GM18951 (cell line): ENCODE measurements around the gene TWF2.

Experiments
- POLR2A ChIP-seq: IDR thresholded peaks from 4 replicates; pipeline ENCODE4 v1.6.1; 2011; ENCODE audit warnings: mild to moderate bottlenecking; ENCODE audit not compliant: insufficient read length, insufficient read depth; ENCODE audit errors: extremely low read depth
- in situ Hi-C: fragments of 300-500 bp; cut with MboI; formaldehyde crosslinking; loops from one replicate; pipeline ENCODE4 v1.12.0; 2022; ENCODE audit warnings: low sequenced_read_pairs, mixed read lengths, inconsistent platforms; ENCODE audit not compliant: unreplicated experiment

The TWF2 gene

GRCh38 chr3:52205727-52206372, 33.1 kb downstream of the TWF2 start:
- TF ChIP-seq POLR2A: no peak
- in situ Hi-C loops: no loop called here

GRCh38 chr3:52204337-52205073, 34.5 kb downstream of the TWF2 start:
- TF ChIP-seq POLR2A: no peak
- in situ Hi-C loops: no loop called here

- in situ Hi-C loops: no loop called here
- no peak for TF ChIP-seq POLR2A
Observed at GRCh38 chr3:52203701-52204100, 35.3 kb downstream of the TWF2 start.

GRCh38 chr3:52202384-52203077, 36.4 kb downstream of the TWF2 start:
- in situ Hi-C loops: no loop called here
- no peak for TF ChIP-seq POLR2A

- in situ Hi-C loops: no loop called here
- no peak for TF ChIP-seq POLR2A
Observed at GRCh38 chr3:52200981-52201679, 37.8 kb downstream of the TWF2 start.

- TF ChIP-seq POLR2A: no peak
- in situ Hi-C loops: no loop called here
Observed at GRCh38 chr3:52198643-52199608, 40.0 kb downstream of the TWF2 start.

- TF ChIP-seq POLR2A: peak; percentile 99
- in situ Hi-C loops: no loop called here
Observed at GRCh38 chr3:52197842-52198625, 40.9 kb downstream of the TWF2 start, which contains the start of gene ALAS1. Gene ALAS1 (plus strand): TSS chr3:52198160. CDS start chr3:52199242, 1,082 bp downstream.

- no peak for TF ChIP-seq POLR2A
- in situ Hi-C loops: no loop called here
Observed at GRCh38 chr3:52197499-52197841, 41.5 kb downstream of the TWF2 start.

GRCh38 chr3:52196977-52197376, 42.0 kb downstream of the TWF2 start:
- TF ChIP-seq POLR2A: no peak
- in situ Hi-C loops: no loop called here

GRCh38 chr3:52195823-52196331, 43.1 kb downstream of the TWF2 start:
- TF ChIP-seq POLR2A: no peak
- in situ Hi-C loops: no loop called here

GRCh38 chr3:52195291-52195597, 43.7 kb downstream of the TWF2 start:
- in situ Hi-C loops: no loop called here
- no peak for TF ChIP-seq POLR2A
